ENCODE results near the gene CROCC.

DNA sequence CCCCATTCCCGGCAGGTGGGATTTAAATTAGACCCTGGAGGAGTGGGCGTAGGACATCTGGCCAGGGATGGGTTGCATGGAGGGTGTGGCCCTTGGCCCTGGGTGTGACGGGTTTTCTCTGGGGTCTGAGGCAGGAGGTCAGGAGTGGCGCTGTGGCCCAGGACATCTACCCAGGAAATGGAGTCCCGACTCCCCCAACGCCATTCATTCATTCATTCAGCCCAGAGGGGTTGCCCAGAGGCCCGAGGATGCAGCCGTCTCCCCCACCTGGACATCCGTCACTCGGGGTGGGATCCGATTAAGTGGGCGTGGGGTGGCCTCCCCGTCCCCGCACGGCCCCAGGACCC is 89.3 kb downstream of the CROCC start:
- TF ChIP-seq POLR2A (IDR thresholded peaks at IDR 0.05; ENCODE audit: low read depth, low read length) (no peak), POLR2AphosphoS5 (IDR thresholded peaks at IDR 0.05; ENCODE audit: low read depth, low read length) (no peak), TAF1 (IDR thresholded peaks at IDR 0.05; ENCODE audit: borderline replicate concordance, low read depth, low read length) (no peak)
